Lower leg skin (tissue), 4 donors: ENCODE data around the gene PGF. TPM values are rescaled to one million over a fixed set of nuclear protein-coding genes. Genes with fewer than 3 reads are reported as not detected.

Experiments used
- DNase-seq, 2 donors: peaks; one replicate each; pipeline ENCODE4 v3.0.0-alpha.2; 2019; ENCODE audit warnings: low spot score in 2 of 2
- H3K4me3 ChIP-seq: fragments of 200-600 bp; sonication (generic); 2 replicates; pipeline ENCODE4 v1.5.1; 2017; ENCODE audit warnings: mild to moderate bottlenecking, low read depth; ENCODE audit not compliant: poor library complexity, severe bottlenecking
- CTCF ChIP-seq, 3 donors: fragments of 450-650 bp; IDR thresholded peaks; one replicate each; pipeline ENCODE4 v1.5.1; 2016; ENCODE audit warnings: antibody characterized with exemption in 3 of 3, mild to moderate bottlenecking in 3 of 3, moderate library complexity in 2 of 3
- POLR2A ChIP-seq, 2 donors: fragments of 450-650 bp; IDR thresholded peaks; one replicate each; pipeline ENCODE4 v1.6.1; 2016 to 2017; ENCODE audit warnings: antibody characterized with exemption in 2 of 2, mild to moderate bottlenecking in 1 of 2, moderate library complexity in 1 of 2
- WGBS, 2 donors: methylation state at CpG; one replicate each; pipeline ENCODE4 v1.1.5; 2018; 5-methylcytosine and 5-hydroxymethylcytosine counted together
- intact Hi-C: fragments of 100-400 bp; cut with DNase I; formaldehyde crosslinking; loops from one replicate; pipeline ENCODE4 v1.15.0; 2023; ENCODE audit warnings: low total_unique reads
- total RNA-seq, 4 donors: library from RNA; depleted of rRNA; stranded (reverse); fragments of >200 nt; gene quantifications; one replicate each; pipeline ENCODE4 v1.1.0, GENCODE V29; 2016

PGF gene
- total RNA-seq, 4 donors from 2014 or later: 9.8 to 22.3 (median 14.0) TPM

GRCh38 chr14:74921987-74922751 lies 33.2 kb downstream of the PGF start:
- TF ChIP-seq POLR2A (IDR thresholded peaks at IDR 0.05) (no peak), CTCF (IDR thresholded peaks at IDR 0.05) (no peak)
- H3K4me3 ChIP-seq: no peak overlapping the region
- intact Hi-C loops: no loop called here
- 82 to 86% methylated on average over 19 of the region's 19 CpGs for WGBS, 2 donors
- peak in 1 of 2 donors; percentile 53 for DNase-seq

- intact Hi-C loops: no loop called here
- TF ChIP-seq POLR2A (IDR thresholded peaks at IDR 0.05) (no peak), CTCF (IDR thresholded peaks at IDR 0.05) (no peak)
- H3K4me3 ChIP-seq: no peak overlapping the region
- WGBS, 2 donors: 93% methylated on average over 12 to 17 of the region's 19 CpGs
- peak in 1 of 2 donors; percentile 68 for DNase-seq
Observed at GRCh38 chr14:74921053-74921620, 34.3 kb downstream of the PGF start.

- peak in 1 of 2 donors; percentile 70 for DNase-seq
- 86 to 90% methylated on average over 4 of the region's 4 CpGs for WGBS, 2 donors
- no peak overlapping the region for H3K4me3 ChIP-seq
- intact Hi-C loops: no loop called here
- TF ChIP-seq CTCF (IDR thresholded peaks at IDR 0.05): no peak
- TF ChIP-seq POLR2A (IDR thresholded peaks at IDR 0.05): no peak
Observed at GRCh38 chr14:74920281-74920680, 35.1 kb downstream of the PGF start.

GRCh38 chr14:74919421-74920165 lies 35.8 kb downstream of the PGF start:
- DNase-seq: peak in 1 of 2 donors; percentile 76
- TF ChIP-seq POLR2A (IDR thresholded peaks at IDR 0.05) (no peak), CTCF (IDR thresholded peaks at IDR 0.05) (no peak)
- 73 to 77% methylated on average over 21 to 22 of the region's 22 CpGs for WGBS, 2 donors
- no peak overlapping the region for H3K4me3 ChIP-seq
- intact Hi-C loops: loop anchor here (10.0 kb wide), 1 partner anchor 165 kb away; no protein-coding TSS in a partner anchor

- intact Hi-C loops: loop anchor here (10.0 kb wide), 1 partner anchor 166 kb away; no protein-coding TSS in a partner anchor
- no peak for DNase-seq
- TF ChIP-seq POLR2A (IDR thresholded peaks at IDR 0.05) (no peak), CTCF (IDR thresholded peaks at IDR 0.05) (no peak)
- 86 to 93% methylated on average over 8 to 9 of the region's 9 CpGs for WGBS, 2 donors
- H3K4me3 ChIP-seq: no peak overlapping the region
Observed at GRCh38 chr14:74918380-74918779, 37.0 kb downstream of the PGF start.
